Activated B cell treated with CpG ODN at 0.5 μM for 24 hours (primary cell): ENCODE results near the gene LDLRAD4. TPM values are rescaled to one million over a fixed set of nuclear protein-coding genes. Genes with fewer than 3 reads are reported as not detected.

ENCODE experiments used
- ATAC-seq: fragments of 200-7000 bp; cut with Tn5 transposase; one replicate; pipeline ENCODE4 v1.10.0; 2021; ENCODE audit warnings: low read depth, mild to moderate bottlenecking, moderate library complexity
- CTCF ChIA-PET: fragments of 350-600 bp; sonication (Branson Sonifier 250); formaldehyde crosslinking; loops from one replicate; lab custom pipeline; 2021; ENCODE audit warnings: antibody characterized with exemption; lab: Charles Lee
- POLR2A ChIA-PET: fragments of 350-600 bp; sonication (Branson Sonifier 250); formaldehyde crosslinking; loops from one replicate; lab custom pipeline; 2021; ENCODE audit warnings: antibody characterized with exemption; lab: Charles Lee
- DNase-seq: peaks from one replicate; pipeline ENCODE4 v3.0.0; 2022
- H3K27ac Mint-ChIP-seq: one replicate; pipeline ENCODE4 v1.8.0; 2020; ENCODE audit warnings: mixed read lengths
- H3K27me3 Mint-ChIP-seq: one replicate; pipeline ENCODE4 v1.8.0; 2021; ENCODE audit warnings: mixed read lengths
- H3K36me3 Mint-ChIP-seq: one replicate; pipeline ENCODE4 v1.8.0; 2021; ENCODE audit warnings: low read depth, mixed read lengths
- H3K4me1 Mint-ChIP-seq: one replicate; pipeline ENCODE4 v1.8.0; 2021; ENCODE audit warnings: mixed read lengths
- H3K4me3 Mint-ChIP-seq: one replicate; pipeline ENCODE4 v1.8.0; 2020; ENCODE audit warnings: mild to moderate bottlenecking, mixed read lengths
- H3K9me3 Mint-ChIP-seq: one replicate; pipeline ENCODE4 v1.8.0; 2020; ENCODE audit warnings: mixed read lengths
- intact Hi-C: fragments of 100-400 bp; cut with micrococcal nuclease; formaldehyde crosslinking; loops from one replicate; pipeline ENCODE4 v1.15.1; 2024
- total RNA-seq: library from RNA; stranded (reverse); gene quantifications from 2 replicates; pipeline ENCODE4 v1.2.3, GENCODE V29; 2022
- TF ChIP-seq, protein P1 (sequence below): fragments of 200-600 bp; IDR thresholded peaks from one replicate; pipeline ENCODE4 v1.8.0; 2022; ENCODE audit warnings: antibody characterized with exemption, mild to moderate bottlenecking

The LDLRAD4 gene
- total RNA-seq, 1 donor from 2014 or later, result 66.9 TPM

DNA sequence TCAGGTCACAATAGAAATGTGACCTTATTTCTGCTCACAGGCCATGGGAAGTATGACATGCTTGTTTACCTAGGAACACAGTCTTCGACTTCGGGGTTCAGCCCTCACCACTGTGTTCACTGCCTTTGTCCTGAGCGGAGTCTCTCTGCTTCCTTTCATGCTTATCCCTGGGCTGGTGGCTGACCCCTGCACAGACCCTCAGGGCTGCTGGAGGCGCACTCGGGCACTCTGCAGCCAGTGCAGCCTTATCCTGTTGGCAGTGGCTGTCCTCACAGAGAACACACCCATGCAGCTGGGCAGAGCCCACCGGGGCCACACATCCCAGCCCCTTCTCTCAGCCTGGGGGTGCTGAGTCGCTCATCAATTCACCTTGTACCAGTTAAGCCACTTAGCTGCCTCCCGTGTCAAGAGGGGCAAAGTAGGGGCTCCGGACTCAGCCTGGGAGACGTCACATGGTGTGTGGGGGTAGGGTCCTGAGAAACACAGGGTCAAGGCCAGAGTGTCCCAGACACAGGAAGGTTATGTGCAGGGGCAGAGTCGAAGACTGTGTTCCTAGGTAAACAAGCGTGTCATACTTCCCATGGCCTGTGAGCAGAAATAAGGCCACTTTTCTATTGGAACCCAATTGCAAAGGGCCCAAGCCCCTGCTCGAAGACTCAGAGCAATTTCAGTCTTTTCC is 400.3 kb downstream of the LDLRAD4 start:
- Mint-ChIP-seq H3K27ac (no peak overlapping the region), H3K9me3 (no peaks in the 10 kb centered on the region), H3K4me3 (no peak overlapping the region), H3K36me3 (peaks cover 55% of the 10 kb centered on the region), H3K27me3 (no peaks in the 10 kb centered on the region), H3K4me1 (peaks cover 54% of the 10 kb centered on the region)
- ChIA-PET CTCF (no interaction called here), POLR2A (interaction anchor here (0.9 to 11.3 kb wide), 4 partner anchors 45 to 61 kb away, joined by 3 to 1007 read pairs (median 6); no protein-coding TSS in a partner anchor)
- ATAC-seq (no peak), DNase-seq (no peak)
- intact Hi-C loops, result loop anchor here (10.0 kb wide), 2 partner anchors 244 to 734 kb away; partner anchors contain the start of gene PTPN2
- TF ChIP-seq, protein P1, sequence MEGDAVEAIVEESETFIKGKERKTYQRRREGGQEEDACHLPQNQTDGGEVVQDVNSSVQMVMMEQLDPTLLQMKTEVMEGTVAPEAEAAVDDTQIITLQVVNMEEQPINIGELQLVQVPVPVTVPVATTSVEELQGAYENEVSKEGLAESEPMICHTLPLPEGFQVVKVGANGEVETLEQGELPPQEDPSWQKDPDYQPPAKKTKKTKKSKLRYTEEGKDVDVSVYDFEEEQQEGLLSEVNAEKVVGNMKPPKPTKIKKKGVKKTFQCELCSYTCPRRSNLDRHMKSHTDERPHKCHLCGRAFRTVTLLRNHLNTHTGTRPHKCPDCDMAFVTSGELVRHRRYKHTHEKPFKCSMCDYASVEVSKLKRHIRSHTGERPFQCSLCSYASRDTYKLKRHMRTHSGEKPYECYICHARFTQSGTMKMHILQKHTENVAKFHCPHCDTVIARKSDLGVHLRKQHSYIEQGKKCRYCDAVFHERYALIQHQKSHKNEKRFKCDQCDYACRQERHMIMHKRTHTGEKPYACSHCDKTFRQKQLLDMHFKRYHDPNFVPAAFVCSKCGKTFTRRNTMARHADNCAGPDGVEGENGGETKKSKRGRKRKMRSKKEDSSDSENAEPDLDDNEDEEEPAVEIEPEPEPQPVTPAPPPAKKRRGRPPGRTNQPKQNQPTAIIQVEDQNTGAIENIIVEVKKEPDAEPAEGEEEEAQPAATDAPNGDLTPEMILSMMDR, result no peak

DNA sequence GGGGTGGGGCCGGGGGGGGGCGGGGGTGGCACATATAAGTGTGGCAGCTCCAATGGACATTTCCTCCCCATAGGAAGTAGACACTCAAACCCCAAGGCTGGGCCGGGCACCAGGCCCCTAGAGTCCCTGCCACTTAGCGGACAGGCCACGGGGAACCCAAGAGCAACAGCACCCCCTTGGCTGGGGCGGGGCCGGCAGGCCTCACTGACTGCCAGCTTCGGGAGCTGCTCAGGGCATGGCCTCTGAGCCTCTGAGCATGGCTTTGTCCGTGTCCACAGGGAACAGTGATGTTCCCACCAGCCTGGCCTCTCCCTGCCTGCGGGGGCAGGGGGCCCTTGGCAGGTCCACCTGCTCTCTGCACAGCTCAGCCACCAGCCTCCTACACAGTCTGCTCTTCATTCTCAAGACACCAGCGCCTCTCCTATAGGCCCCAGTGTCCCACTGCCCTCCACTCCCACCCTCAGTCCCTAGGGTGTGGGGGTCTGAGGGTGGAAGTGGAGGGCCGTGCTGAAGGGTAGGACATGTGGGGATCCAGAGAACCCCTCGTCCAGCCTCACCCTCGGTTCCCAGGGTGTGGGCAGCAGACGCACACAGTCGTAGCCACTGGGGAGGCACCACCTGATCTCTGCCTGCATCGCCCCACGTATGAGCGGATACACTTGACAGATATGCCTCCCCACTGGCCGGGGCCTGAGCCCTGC is 401.1 kb downstream of the LDLRAD4 start:
- DNase-seq (no peak), ATAC-seq (no peak)
- Mint-ChIP-seq H3K27me3 (no peaks in the 10 kb centered on the region), H3K4me3 (no peak overlapping the region), H3K9me3 (no peaks in the 10 kb centered on the region), H3K36me3 (peaks cover 54% of the 10 kb centered on the region), H3K4me1 (peaks cover 48% of the 10 kb centered on the region), H3K27ac (no peak overlapping the region)
- ChIA-PET POLR2A (interaction anchor here (0.9 to 2.3 kb wide), 3 partner anchors 57 to 62 kb away, joined by 3 to 8 read pairs (median 3); no protein-coding TSS in a partner anchor), CTCF (no interaction called here)
- TF ChIP-seq, protein P1, result no peak
- intact Hi-C loops, result loop anchor here (10.0 kb wide), 2 partner anchors 245 to 735 kb away; partner anchors contain the start of gene PTPN2

GRCh38 chr18:13620206-13620672 is 401.7 kb downstream of the LDLRAD4 start:
- ChIA-PET POLR2A (interaction anchor here (2.3 kb wide), 1 partner anchor 58 kb away, joined by 8 read pairs; no protein-coding TSS in a partner anchor), CTCF (interaction anchor here (1.0 kb wide), 1 partner anchor 63 kb away, joined by 3 read pairs; no protein-coding TSS in a partner anchor)
- H3K36me3 Mint-ChIP-seq, result peaks cover 53% of the 10 kb centered on the region
- DNase-seq (no peak), ATAC-seq (no peak)
- no peaks in the 10 kb centered on the region for H3K9me3 Mint-ChIP-seq
- TF ChIP-seq, protein P1, result no peak
- H3K27ac Mint-ChIP-seq, result peak overlapping the region; percentile 35
- H3K4me1 Mint-ChIP-seq, result peaks cover 42% of the 10 kb centered on the region
- no peaks in the 10 kb centered on the region for H3K27me3 Mint-ChIP-seq
- intact Hi-C loops, result no loop called here
- H3K4me3 Mint-ChIP-seq, result no peak overlapping the region

GRCh38 chr18:13620818-13621445 is 402.4 kb downstream of the LDLRAD4 start:
- H3K4me1 Mint-ChIP-seq, result peaks cover 36% of the 10 kb centered on the region
- POLR2A ChIA-PET, result no interaction called here
- TF ChIP-seq, protein P1, result no peak
- ATAC-seq (no peak), DNase-seq (no peak)
- H3K27me3 Mint-ChIP-seq, result no peaks in the 10 kb centered on the region
- intact Hi-C loops, result no loop called here
- H3K4me3 Mint-ChIP-seq, result no peak overlapping the region
- CTCF ChIA-PET, result interaction anchor here (1.0 kb wide), 1 partner anchor 63 kb away, joined by 3 read pairs; no protein-coding TSS in a partner anchor
- H3K9me3 Mint-ChIP-seq, result no peaks in the 10 kb centered on the region
- no peak overlapping the region for H3K27ac Mint-ChIP-seq
- peaks cover 47% of the 10 kb centered on the region for H3K36me3 Mint-ChIP-seq
